H1 (cell line): ENCODE measurements around the gene EPHB1. TPM values are rescaled to one million over a fixed set of nuclear protein-coding genes. Genes with fewer than 3 reads are reported as not detected.

ENCODE experiments used
- JUND ChIP-seq: IDR thresholded peaks from 2 replicates; pipeline ENCODE4 v1.6.1; 2011; ENCODE audit warnings: mild to moderate bottlenecking, improper control_type of control experiment, low read length
- polyA plus RNA-seq, 7 experiments: library from polyadenylated mRNA; depleted of rRNA in 3 of 7; stranded (reverse) in 5 of 7; unstranded in 2 of 7; fragments of >200 nt in 5 of 7; fragments of 200-250 nt in 2 of 7; gene quantifications; 1 replicate in 5 of 7; 2 replicates in 1 of 7; 4 replicates in 1 of 7; pipeline versions ENCODE4 v1.2.1 to v1.2.3, GENCODE V29; 2011 to 2013; ENCODE audit warnings: missing spikeins in 2 of 7, mixed read lengths in 2 of 7
- total RNA-seq: library from RNA; stranded (reverse); fragmentation: NEBNext Ultra II Directional; extraction: Animal tissue kit (Norgen Biotek cat#: 25700); gene quantifications from 2 replicates; pipeline ENCODE4 v1.2.1, GENCODE V29; 2021

The EPHB1 gene
- total and polyA plus RNA-seq, 2 of the 8 experiments (the other 6 are each of a cell fraction or from before 2014, with no cell fraction given): 3.5 to 5.9 TPM

DNA sequence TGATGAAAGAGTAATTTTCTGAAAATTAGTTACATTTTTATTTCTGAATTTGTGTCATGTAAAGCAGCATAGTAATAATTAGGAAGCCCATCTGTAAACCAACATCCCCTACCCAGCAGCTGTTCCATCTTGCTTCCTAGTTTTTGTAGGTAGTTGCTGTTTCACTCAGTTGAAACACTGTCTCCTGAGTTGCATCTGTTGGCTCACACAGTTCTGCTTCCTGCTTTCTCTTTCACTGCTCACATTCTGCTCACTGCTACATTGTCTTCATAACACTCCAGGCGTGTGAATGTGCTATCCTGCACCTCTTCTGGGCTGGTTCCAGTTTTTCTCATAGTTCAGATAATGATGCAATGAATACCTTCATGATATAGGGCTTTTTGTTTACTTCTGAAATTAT, 123.4 kb downstream of the EPHB1 start (continued):
- TF ChIP-seq JUND: no peak
